ENCODE results near the gene ABCC1. TPM values are rescaled to one million over a fixed set of nuclear protein-coding genes. Genes with fewer than 3 reads are reported as not detected.

Gene ABCC1
- total and polyA plus RNA-seq, 2 of the 8 experiments (the other 6 are each of a cell fraction or from before 2014, with no cell fraction given): 42.6 to 66.8 TPM

DNA sequence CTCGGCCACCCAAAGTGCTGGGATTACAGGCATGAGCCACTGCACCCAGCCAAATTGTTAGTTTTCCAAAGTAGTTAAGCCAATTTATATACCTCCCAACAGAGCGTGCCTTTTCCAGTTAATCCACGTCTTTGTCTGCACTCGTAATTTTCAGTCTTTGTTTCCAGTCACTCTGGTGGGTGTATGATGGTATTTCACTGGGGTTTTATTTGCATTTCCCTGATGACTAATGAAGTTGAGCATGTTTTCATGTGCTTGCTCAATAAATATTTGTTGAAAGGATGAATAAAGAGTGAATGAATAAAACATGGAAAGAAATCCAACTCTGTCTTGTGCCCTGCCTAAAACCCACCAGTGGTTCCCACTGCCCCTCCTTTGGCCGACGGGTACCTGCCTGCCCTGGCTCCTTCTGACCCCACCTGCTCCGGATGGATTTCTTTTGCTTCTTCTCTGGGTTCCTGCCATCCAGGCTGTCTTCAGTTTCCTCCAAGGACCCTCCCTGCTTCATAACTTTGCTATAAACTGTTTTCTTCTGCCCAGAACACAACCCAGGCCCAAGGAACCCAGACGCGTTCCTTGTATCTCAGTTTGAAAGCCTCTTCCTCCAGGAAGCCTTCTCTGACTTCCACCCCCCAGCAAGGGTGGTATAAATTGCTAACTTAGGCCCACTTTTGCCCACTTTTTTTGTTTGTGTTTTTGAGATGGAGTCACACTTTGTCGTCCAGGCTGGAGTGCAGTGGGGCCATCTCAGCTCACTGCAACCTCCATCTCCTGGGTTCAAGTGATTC lies 3.0 kb upstream of the ABCC1 start:
- Histone ChIP-seq H3K4me3 (ENCODE audit: extremely low read depth in 1 of 4, insufficient read depth in 2 of 4, low read depth in 3 of 4, low read length in 4 of 4) (no peak overlapping the region), H4K20me1 (replicated peaks in 1 of 2; ENCODE audit: control insufficient read depth in 1 of 2, insufficient read depth in 2 of 2, low read length in 2 of 2) (no peaks in the 10 kb centered on the region), H3K36me3 (ENCODE audit: control insufficient read depth in 2 of 4, insufficient read depth in 4 of 4, low read length in 3 of 4) (no peaks in the 10 kb centered on the region), H2BK20ac (ENCODE audit: low read length) (no peak overlapping the region), H3K14ac (ENCODE audit: insufficient read length) (no peak overlapping the region), H3K4me1 (replicated peaks in 1 of 4; ENCODE audit: control insufficient read depth in 3 of 4, insufficient read depth in 4 of 4, low read length in 3 of 4) (peaks cover 0 to 2% (median 0%) of the 10 kb centered on the region in 4 experiments; a peak in 1 of 7 replicates), H3K4me2 (ENCODE audit: insufficient read depth in 1 of 2, low read depth in 2 of 2, low read length in 2 of 2) (no peak overlapping the region), H2BK15ac (ENCODE audit: low read length) (no peak overlapping the region), H3K4ac (replicated peaks; ENCODE audit: insufficient read length, low read depth, low read length) (no peak overlapping the region), H3K23ac (ENCODE audit: insufficient read length) (no peak overlapping the region), H2BK12ac (ENCODE audit: low read depth, low read length) (no peak overlapping the region), H2BK120ac (replicated peaks; ENCODE audit: low read depth, low read length) (no peak overlapping the region), H3K79me1 (ENCODE audit: low read depth, low read length) (no peaks in the 10 kb centered on the region), H3K56ac (replicated peaks; ENCODE audit: insufficient read length, low read depth, low read length) (no peak overlapping the region), H3K79me2 (ENCODE audit: control insufficient read depth in 1 of 2, insufficient read depth in 2 of 2, low read length in 2 of 2) (peaks cover 11 to 24% of the 10 kb centered on the region in 2 experiments), H3K9ac (replicated peaks in 1 of 4; ENCODE audit: extremely low read depth in 1 of 4, low read depth in 3 of 4, low read length in 3 of 4) (no peak overlapping the region), H2AFZ (ENCODE audit: low read length) (no peak overlapping the region), H3K18ac (ENCODE audit: extremely low read depth, low read length) (no peak overlapping the region), H4K5ac (ENCODE audit: insufficient read length, low read depth, low read length) (no peak overlapping the region), H3K9me3 (ENCODE audit: insufficient read depth in 2 of 2, low read depth in 1 of 2, low read length in 1 of 2) (no peaks in the 10 kb centered on the region), H4K8ac (ENCODE audit: extremely low read depth, insufficient read depth, low read length) (no peak overlapping the region), H2AK5ac (ENCODE audit: low read depth, low read length) (no peak overlapping the region), H3K23me2 (ENCODE audit: low read depth, low read length) (peaks cover 14% of the 10 kb centered on the region), H3K27ac (ENCODE audit: low read depth, low read length) (no peak overlapping the region), H2BK5ac (ENCODE audit: low read depth, low read length) (no peak overlapping the region), H4K91ac (replicated peaks; ENCODE audit: insufficient read length, low read length) (no peak overlapping the region), H3K27me3 (replicated peaks in 1 of 4; ENCODE audit: control insufficient read depth in 3 of 4, extremely low read depth in 1 of 4, insufficient read depth in 3 of 4, low read length in 3 of 4) (no peaks in the 10 kb centered on the region)
- DNase-seq (ENCODE audit: low read depth in 1 of 2, low spot score in 2 of 2): no peak
- CTCF ChIA-PET (ENCODE audit: partially characterized antibody): interaction anchor here (1.2 to 1.9 kb wide), 2 partner anchors 13 to 48 kb away, joined by 3 to 4 read pairs; no protein-coding TSS in a partner anchor
- FAIRE-seq: no peak
- POLR2A ChIA-PET (ENCODE audit: partially characterized antibody): no interaction called here
- WGBS, 2 experiments (ENCODE audit: extremely low coverage in 1 of 2, insufficient coverage in 1 of 2, insufficient read length in 1 of 2, insufficient replicate concordance in 2 of 2, low coverage in 1 of 2, low lambda C conversion rate in 2 of 2, missing lambda C conversion rate in 1 of 2): 88% methylated on average over 10 of the region's 10 CpGs; no CpG with 5 or more reads in 1 of the 2 experiments
- TF ChIP-seq SRF (IDR thresholded peaks at IDR 0.05; ENCODE audit: low read depth, low read length) (no peak), EGR1 (IDR thresholded peaks at IDR 0.05; ENCODE audit: borderline replicate concordance, low read depth, low read length) (no peak), JUND (IDR thresholded peaks at IDR 0.05; ENCODE audit: low read length) (no peak), HDAC6 (IDR thresholded peaks at IDR 0.05; ENCODE audit: low read depth, low read length) (no peak), TEAD4 (IDR thresholded peaks at IDR 0.05; ENCODE audit: low read depth, low read length) (no peak), SAP30 (IDR thresholded peaks at IDR 0.05; ENCODE audit: insufficient read depth, insufficient replicate concordance, low read length) (no peak), NANOG (IDR thresholded peaks at IDR 0.05; ENCODE audit: insufficient read depth, low read depth, low read length, poor library complexity, severe bottlenecking) (no peak), SUZ12 (IDR thresholded peaks at IDR 0.05; ENCODE audit: low read length) (no peak), GTF2F1 (IDR thresholded peaks at IDR 0.05; ENCODE audit: borderline replicate concordance, low read depth, low read length) (no peak), TAF7 (optimal IDR thresholded peaks at IDR 0.05; ENCODE audit: borderline replicate concordance, low read depth, low read length) (no peak), RXRA (IDR thresholded peaks at IDR 0.05; ENCODE audit: insufficient read depth, low read depth, low read length) (no peak)
- TF ChIP-seq, protein P1, sequence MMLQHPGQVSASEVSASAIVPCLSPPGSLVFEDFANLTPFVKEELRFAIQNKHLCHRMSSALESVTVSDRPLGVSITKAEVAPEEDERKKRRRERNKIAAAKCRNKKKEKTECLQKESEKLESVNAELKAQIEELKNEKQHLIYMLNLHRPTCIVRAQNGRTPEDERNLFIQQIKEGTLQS (IDR thresholded peaks at IDR 0.05; ENCODE audit: insufficient read depth, low read depth, low read length): no peak
